Mesothelial cell of epicardium (in vitro differentiated cells): ENCODE results near the gene ADAM12. TPM values are rescaled to one million over a fixed set of nuclear protein-coding genes. Genes with fewer than 3 reads are reported as not detected.

Experiments
- DNase-seq, 2 experiments: peaks; one replicate each; pipeline ENCODE4 v3.0.0; 2021; ENCODE audit warnings: low spot score in 2 of 2; ENCODE audit not compliant: unreplicated experiment in 2 of 2
- H3K27ac Mint-ChIP-seq: 2 replicates; pipeline ENCODE4 v1.8.0; 2021; ENCODE audit warnings: mixed read lengths
- H3K27me3 Mint-ChIP-seq: 2 replicates; pipeline ENCODE4 v1.8.0; 2021; ENCODE audit warnings: low read depth, mixed read lengths
- H3K36me3 Mint-ChIP-seq: 2 replicates; pipeline ENCODE4 v1.8.0; 2021; ENCODE audit warnings: mixed read lengths
- H3K4me1 Mint-ChIP-seq: 2 replicates; pipeline ENCODE4 v1.8.0; 2021; ENCODE audit warnings: mixed read lengths
- H3K4me3 Mint-ChIP-seq: 2 replicates; pipeline ENCODE4 v1.8.0; 2021; ENCODE audit warnings: mild to moderate bottlenecking, moderate library complexity, mixed read lengths
- H3K9me3 Mint-ChIP-seq: 2 replicates; pipeline ENCODE4 v1.8.0; 2021; ENCODE audit warnings: mixed read lengths
- CTCF ChIP-seq: fragments of 200-600 bp; sonication (generic); IDR thresholded peaks from one replicate; pipeline ENCODE4 v1.5.0; 2021; ENCODE audit warnings: antibody characterized with exemption; ENCODE audit not compliant: unreplicated experiment
- total RNA-seq: library from RNA; stranded (reverse); gene quantifications from 3 replicates; pipeline ENCODE4 v1.2.1, GENCODE V29; 2021

The ADAM12 gene
- total RNA-seq, 1 donor from 2014 or later: 13.3 TPM

- H3K27ac Mint-ChIP-seq: no peak overlapping the region
- H3K36me3 Mint-ChIP-seq: no peaks in the 10 kb centered on the region
- peaks cover 7% of the 10 kb centered on the region for H3K9me3 Mint-ChIP-seq
- DNase-seq: no peak
- H3K4me1 Mint-ChIP-seq: no peaks in the 10 kb centered on the region
- TF ChIP-seq CTCF: no peak
- H3K27me3 Mint-ChIP-seq: peaks cover 39% of the 10 kb centered on the region
- H3K4me3 Mint-ChIP-seq: no peak overlapping the region
These were observed 224.8 kb downstream of the ADAM12 start for GRCh38 chr10:126163506-126163905.

- no peaks in the 10 kb centered on the region for H3K4me1 Mint-ChIP-seq
- H3K4me3 Mint-ChIP-seq: no peak overlapping the region
- H3K27me3 Mint-ChIP-seq: peaks cover 54% of the 10 kb centered on the region
- H3K27ac Mint-ChIP-seq: no peak overlapping the region
- TF ChIP-seq CTCF: no peak
- H3K36me3 Mint-ChIP-seq: no peaks in the 10 kb centered on the region
- DNase-seq: no peak
- peaks cover 7% of the 10 kb centered on the region for H3K9me3 Mint-ChIP-seq
These were observed 226.6 kb downstream of the ADAM12 start for GRCh38 chr10:126161691-126162090.

- H3K27me3 Mint-ChIP-seq: peaks cover 59% of the 10 kb centered on the region
- TF ChIP-seq CTCF: no peak
- H3K4me1 Mint-ChIP-seq: no peaks in the 10 kb centered on the region
- no peaks in the 10 kb centered on the region for H3K36me3 Mint-ChIP-seq
- no peak overlapping the region for H3K27ac Mint-ChIP-seq
- no peak overlapping the region for H3K4me3 Mint-ChIP-seq
- DNase-seq: no peak
- peaks cover 7% of the 10 kb centered on the region for H3K9me3 Mint-ChIP-seq
These were observed 227.2 kb downstream of the ADAM12 start for GRCh38 chr10:126160971-126161630.

- no peaks in the 10 kb centered on the region for H3K4me1 Mint-ChIP-seq
- H3K27me3 Mint-ChIP-seq: peaks cover 61% of the 10 kb centered on the region
- H3K27ac Mint-ChIP-seq: no peak overlapping the region
These were observed 227.7 kb downstream of the ADAM12 start for GRCh38 chr10:126160571-126160970.

GRCh38 chr10:126158133-126158892 is 230.0 kb downstream of the ADAM12 start:
- Mint-ChIP-seq H3K27me3 (peaks cover 61% of the 10 kb centered on the region), H3K36me3 (no peaks in the 10 kb centered on the region), H3K27ac (no peak overlapping the region), H3K4me1 (peaks cover 10% of the 10 kb centered on the region), H3K9me3 (peaks cover 7% of the 10 kb centered on the region), H3K4me3 (no peak overlapping the region)
- TF ChIP-seq CTCF: no peak
- no peak for DNase-seq

More at GRCh38 chr10:126160571-126160970, 227.7 kb downstream of the ADAM12 start:
- Mint-ChIP-seq H3K36me3 (no peaks in the 10 kb centered on the region), H3K4me3 (no peak overlapping the region), H3K9me3 (peaks cover 7% of the 10 kb centered on the region)
- no peak for DNase-seq
- TF ChIP-seq CTCF: no peak
